SJCRH30 (cell line): Measurements from ENCODE around the gene MMP8. TPM values are rescaled to one million over a fixed set of nuclear protein-coding genes. Genes with fewer than 3 reads are reported as not detected.
A peak's percentile ranks its signal among the peaks of the same experiment; 100 is the strongest.
"Not testable (repeated sequence)": the region's sequence is repeated elsewhere in the genome, so short reads cannot be mapped to it uniquely, and the experiment has no call there.

Source experiments
- DNase-seq, 2 experiments: peaks; one replicate each; pipeline ENCODE4 v3.0.0-alpha.2; 2015 to 2020
- H3K27ac ChIP-seq: fragments of 250-450 bp; sonication (Bioruptor Pico); 2 replicates; pipeline ENCODE4 v1.5.1; 2020; ENCODE audit warnings: mild to moderate bottlenecking, moderate library complexity
- H3K27me3 ChIP-seq: fragments of 250-450 bp; sonication (Bioruptor Pico); 2 replicates; pipeline ENCODE4 v1.5.1; 2020; ENCODE audit warnings: mild to moderate bottlenecking, moderate library complexity
- H3K36me3 ChIP-seq: fragments of 250-450 bp; sonication (Bioruptor Pico); 2 replicates; pipeline ENCODE4 v1.5.1; 2020; ENCODE audit warnings: mild to moderate bottlenecking, moderate library complexity
- H3K4me1 ChIP-seq: fragments of 250-450 bp; sonication (Bioruptor Pico); 2 replicates; pipeline ENCODE4 v1.5.1; 2020; ENCODE audit warnings: mild to moderate bottlenecking, moderate library complexity
- H3K4me3 ChIP-seq: fragments of 250-450 bp; sonication (Bioruptor Pico); 2 replicates; pipeline ENCODE4 v1.5.1; 2020; ENCODE audit warnings: mild to moderate bottlenecking, moderate library complexity
- H3K9me3 ChIP-seq: fragments of 250-450 bp; sonication (Bioruptor Pico); replicated peaks from 2 replicates; pipeline ENCODE4 v1.5.1; 2020; ENCODE audit warnings: mild to moderate bottlenecking, moderate library complexity
- total RNA-seq: library from RNA; depleted of rRNA; stranded (reverse); fragments of >200 nt; shearing (Covaris generic); gene quantifications from 2 replicates; pipeline ENCODE4 v1.2.3, GENCODE V29; 2014

Gene MMP8
- total RNA-seq, 1 experiment from 2014 or later = not detected

DNA sequence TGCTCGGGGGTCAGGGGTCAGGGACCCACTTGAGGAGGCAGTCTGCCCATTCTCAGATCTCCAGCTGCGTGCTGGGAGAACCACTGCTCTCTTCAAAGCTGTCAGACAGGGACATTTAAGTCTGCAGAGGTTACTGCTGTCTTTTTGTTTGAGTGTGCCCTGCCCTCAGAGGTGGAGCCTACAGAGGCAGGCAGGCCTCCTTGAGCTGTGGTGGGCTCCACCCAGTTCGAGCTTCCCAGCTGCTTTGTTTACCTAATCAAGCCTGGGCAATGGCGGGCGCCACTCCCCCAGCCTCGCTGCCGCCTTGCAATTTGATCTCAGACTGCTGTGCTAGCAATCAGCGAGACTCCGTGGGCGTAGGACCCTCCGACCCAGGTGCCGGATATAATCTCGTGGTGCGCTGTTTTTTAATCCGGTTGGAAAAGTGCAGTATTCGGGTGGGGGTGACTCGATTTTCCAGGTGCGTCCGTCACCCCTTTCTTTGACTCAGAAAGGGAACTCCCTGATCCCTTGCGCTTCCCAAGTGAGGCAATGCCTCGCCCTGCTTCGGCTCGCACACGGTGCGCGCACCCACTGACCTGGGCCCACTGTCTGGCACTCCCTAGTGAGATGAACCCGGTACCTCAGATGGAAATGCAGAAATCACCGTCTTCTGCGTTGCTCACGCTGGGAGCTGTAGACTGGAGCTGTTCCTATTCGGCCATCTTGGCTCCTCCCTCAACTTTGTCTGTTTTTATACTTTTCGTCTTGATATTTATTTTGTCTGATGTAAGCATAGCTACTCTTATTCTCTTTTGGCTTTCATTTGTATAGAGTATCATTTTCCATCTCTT is 22.2 kb upstream of the MMP8 start:
- Histone ChIP-seq H3K27ac (peak overlapping the region; percentile 43), H3K4me3 (peak overlapping the region; percentile 59)
- not testable (repeated sequence) for H3K4me1 ChIP-seq, H3K36me3 ChIP-seq, H3K9me3 ChIP-seq, H3K27me3 ChIP-seq
- DNase-seq = peak; percentile 10 to 27

GRCh38 chr11:102734650-102735049 is 9.9 kb upstream of the MMP8 start:
- Histone ChIP-seq H3K9me3 (no peaks in the 10 kb centered on the region), H3K4me3 (no peak overlapping the region), H3K27ac (no peak overlapping the region), H3K27me3 (no peaks in the 10 kb centered on the region), H3K36me3 (no peaks in the 10 kb centered on the region), H3K4me1 (no peaks in the 10 kb centered on the region)
- DNase-seq = no peak

DNA sequence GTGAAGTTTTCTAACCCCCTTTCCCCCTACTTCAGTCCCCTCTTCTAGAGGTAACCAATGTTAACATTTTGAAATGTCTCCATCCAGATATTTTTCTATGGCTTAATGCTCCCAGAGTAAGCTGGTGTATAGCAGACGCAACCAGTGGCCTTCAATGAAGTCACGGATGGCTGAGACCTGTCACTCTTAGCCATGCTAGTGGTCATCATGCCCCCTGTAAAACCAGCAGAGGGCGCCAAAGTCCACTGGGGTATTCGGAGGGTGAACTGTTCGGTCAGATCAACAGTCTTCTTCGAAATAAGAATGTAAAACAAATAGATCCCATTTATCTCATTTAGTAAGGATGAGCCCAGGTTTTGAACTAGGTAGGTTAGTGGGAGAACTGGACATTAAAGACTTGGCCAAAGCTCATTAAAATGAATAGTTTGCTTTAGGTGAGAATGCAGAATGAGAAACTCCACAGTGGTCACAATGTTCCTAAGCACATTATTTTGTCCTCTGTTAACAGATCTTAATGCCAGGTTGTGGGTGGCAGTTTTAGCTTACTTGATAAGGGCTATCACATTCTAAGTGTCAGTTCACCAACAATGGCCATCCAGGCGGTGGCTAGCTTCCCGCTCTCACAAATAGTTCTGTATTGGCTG is 8.6 kb upstream of the MMP8 start:
- H3K36me3 ChIP-seq = no peaks in the 10 kb centered on the region
- no peaks in the 10 kb centered on the region for H3K27me3 ChIP-seq
- no peaks in the 10 kb centered on the region for H3K4me1 ChIP-seq
- H3K4me3 ChIP-seq = no peak overlapping the region
- no peaks in the 10 kb centered on the region for H3K9me3 ChIP-seq
- H3K27ac ChIP-seq = no peak overlapping the region
- peak; percentile 51 to 76 for DNase-seq

- not testable (repeated sequence) for H3K9me3 ChIP-seq, H3K36me3 ChIP-seq, DNase-seq, H3K27ac ChIP-seq, H3K27me3 ChIP-seq, H3K4me3 ChIP-seq, H3K4me1 ChIP-seq
These were observed 6.2 kb upstream of the MMP8 start for GRCh38 chr11:102730944-102731343.

DNA sequence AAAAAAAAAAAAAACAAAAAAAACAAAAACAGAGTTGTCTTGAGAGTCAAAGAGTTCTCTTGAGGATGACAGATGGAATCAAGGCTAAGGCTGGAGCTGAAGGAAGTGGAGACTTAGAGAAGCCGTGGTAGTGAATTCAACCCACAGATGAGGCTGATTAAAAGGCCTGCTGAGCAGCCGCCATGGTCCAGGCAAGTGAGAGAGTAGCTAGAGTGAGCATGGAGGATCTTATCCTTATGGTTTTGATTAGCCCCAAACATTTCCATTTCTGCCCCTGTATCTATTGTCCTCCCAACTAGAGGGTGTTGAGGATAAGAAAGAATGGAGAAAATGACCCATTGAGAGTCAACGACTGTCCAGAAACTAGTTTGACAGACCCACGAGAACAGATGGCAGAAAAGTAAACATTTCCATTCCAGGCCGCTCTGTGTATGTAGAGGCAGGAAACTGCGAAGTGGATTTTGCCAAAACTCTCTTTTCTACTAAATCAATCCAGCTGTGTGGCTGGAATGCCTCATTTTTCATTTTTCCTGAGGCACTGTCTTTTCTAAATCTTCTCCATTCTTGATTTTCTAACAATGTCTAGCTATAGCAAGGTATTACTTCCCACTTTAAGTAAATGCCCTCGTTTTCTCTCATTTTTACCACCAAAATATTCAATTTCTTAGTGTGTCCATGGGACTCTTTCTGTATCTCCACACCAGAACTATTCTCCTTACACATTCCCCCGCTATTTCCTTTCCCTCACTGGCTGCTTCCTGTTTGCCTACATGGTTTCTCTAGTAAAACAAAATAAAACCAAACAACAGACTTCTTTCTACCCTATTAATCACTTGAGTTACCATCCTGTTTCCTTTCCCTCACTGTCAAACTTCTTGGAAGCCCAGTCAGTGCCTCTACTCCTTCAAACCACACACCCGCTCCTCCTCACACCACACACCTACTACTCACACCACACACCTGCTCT is 5.4 kb upstream of the MMP8 start:
- DNase-seq = peak in 1 of 2 experiments; percentile 16
- Histone ChIP-seq H3K27me3 (no peaks in the 10 kb centered on the region), H3K9me3 (no peaks in the 10 kb centered on the region), H3K36me3 (no peaks in the 10 kb centered on the region), H3K27ac (no peak overlapping the region), H3K4me3 (no peak overlapping the region), H3K4me1 (no peaks in the 10 kb centered on the region)

GRCh38 chr11:102727890-102728289 is 3.1 kb upstream of the MMP8 start:
- Histone ChIP-seq H3K36me3 (no peaks in the 10 kb centered on the region), H3K27me3 (no peaks in the 10 kb centered on the region), H3K27ac (no peak overlapping the region), H3K9me3 (no peaks in the 10 kb centered on the region), H3K4me3 (no peak overlapping the region), H3K4me1 (no peaks in the 10 kb centered on the region)
- DNase-seq = no peak

DNA sequence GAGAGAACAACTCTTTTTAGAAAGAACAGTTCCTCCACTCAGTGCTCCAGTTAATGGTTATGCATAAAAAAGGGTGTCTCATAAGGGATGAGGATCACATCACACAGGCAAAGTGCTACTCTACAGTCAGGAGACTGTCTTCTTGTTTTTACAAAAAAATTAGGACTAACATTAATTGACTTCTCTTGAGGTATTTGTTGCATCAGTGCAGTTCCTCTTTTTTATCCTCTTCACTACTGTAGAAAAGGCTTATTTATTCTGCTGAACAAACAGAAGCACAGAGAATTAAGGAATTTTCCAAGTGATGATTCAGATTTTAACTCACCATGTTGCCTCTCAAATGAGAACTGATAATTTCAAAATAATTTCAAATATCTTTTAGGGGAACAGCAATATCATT is 1.9 kb downstream of the MMP8 start:
- no peak overlapping the region for H3K4me3 ChIP-seq
- no peak overlapping the region for H3K27ac ChIP-seq
- H3K36me3 ChIP-seq = no peaks in the 10 kb centered on the region
- no peaks in the 10 kb centered on the region for H3K27me3 ChIP-seq
- no peaks in the 10 kb centered on the region for H3K9me3 ChIP-seq
- no peak for DNase-seq
- H3K4me1 ChIP-seq = no peaks in the 10 kb centered on the region

DNA sequence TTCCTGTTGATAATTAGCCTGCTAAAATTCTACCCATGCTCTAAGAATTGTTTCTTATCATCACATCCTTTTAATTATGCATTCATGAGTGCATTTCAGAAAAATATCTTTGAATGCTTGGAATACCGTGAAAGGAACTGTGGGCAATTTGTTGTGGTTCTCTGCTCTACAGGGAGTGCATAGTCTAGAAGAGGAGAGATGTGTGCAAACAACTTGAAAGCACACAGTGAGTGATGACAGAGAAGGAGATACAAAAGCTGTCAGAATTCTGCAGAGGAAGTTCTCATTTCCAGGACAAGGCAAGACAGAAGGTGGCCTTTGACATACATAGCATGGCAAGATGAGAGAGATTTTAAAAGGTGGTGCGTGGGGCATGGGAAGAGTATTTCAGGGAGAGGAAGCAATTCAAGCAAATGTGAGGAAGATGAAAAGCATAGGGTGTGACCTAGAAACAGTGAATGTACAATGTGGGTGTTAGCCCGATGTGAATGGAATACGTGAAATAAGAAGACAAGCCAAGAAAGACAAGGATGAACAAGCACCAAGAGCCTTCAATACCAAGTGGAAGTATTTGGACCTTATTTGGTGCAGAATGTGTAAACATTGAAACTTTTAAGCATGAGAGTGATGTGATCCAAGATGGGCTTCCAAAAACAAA is 5.0 kb downstream of the MMP8 start:
- H3K9me3 ChIP-seq = no peaks in the 10 kb centered on the region
- H3K4me1 ChIP-seq = no peaks in the 10 kb centered on the region
- H3K27me3 ChIP-seq = no peaks in the 10 kb centered on the region
- H3K27ac ChIP-seq = no peak overlapping the region
- DNase-seq = no peak
- H3K4me3 ChIP-seq = no peak overlapping the region
- H3K36me3 ChIP-seq = no peaks in the 10 kb centered on the region

- H3K27me3 ChIP-seq = no peaks in the 10 kb centered on the region
- no peak for DNase-seq
- no peak overlapping the region for H3K4me3 ChIP-seq
- no peaks in the 10 kb centered on the region for H3K4me1 ChIP-seq
- no peaks in the 10 kb centered on the region for H3K36me3 ChIP-seq
- H3K9me3 ChIP-seq = no peaks in the 10 kb centered on the region
- H3K27ac ChIP-seq = no peak overlapping the region
These were observed 7.5 kb downstream of the MMP8 start for GRCh38 chr11:102717280-102717679.

DNA sequence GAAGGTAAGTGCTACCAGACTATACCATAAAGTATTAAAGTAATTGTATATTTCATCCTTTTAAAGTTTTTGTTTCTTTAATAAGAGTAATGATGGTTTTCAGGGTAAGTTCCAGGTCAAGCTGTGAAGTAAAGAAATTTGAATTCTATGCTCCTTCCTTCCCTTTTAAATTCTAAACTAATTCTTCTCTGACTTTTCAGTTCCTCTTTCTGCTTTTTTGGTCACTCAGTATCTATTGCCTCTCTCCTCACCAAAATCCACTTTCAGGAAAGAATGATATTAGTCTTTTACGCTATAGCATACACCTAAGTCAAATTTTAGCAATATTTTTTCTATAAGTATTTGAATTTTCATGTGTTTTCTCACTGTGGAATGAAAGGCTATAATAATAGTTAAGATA is 8.2 kb downstream of the MMP8 start:
- no peak for DNase-seq
- no peaks in the 10 kb centered on the region for H3K36me3 ChIP-seq
- no peaks in the 10 kb centered on the region for H3K27me3 ChIP-seq
- no peaks in the 10 kb centered on the region for H3K9me3 ChIP-seq
- H3K4me1 ChIP-seq = no peaks in the 10 kb centered on the region
- no peak overlapping the region for H3K4me3 ChIP-seq
- H3K27ac ChIP-seq = no peak overlapping the region

GRCh38 chr11:102712137-102712536 is 12.6 kb downstream of the MMP8 start:
- no peaks in the 10 kb centered on the region for H3K4me1 ChIP-seq
- no peaks in the 10 kb centered on the region for H3K27me3 ChIP-seq
- H3K4me3 ChIP-seq = no peak overlapping the region
- H3K36me3 ChIP-seq = no peaks in the 10 kb centered on the region
- no peak for DNase-seq
- H3K9me3 ChIP-seq = no peaks in the 10 kb centered on the region
- no peak overlapping the region for H3K27ac ChIP-seq

DNA sequence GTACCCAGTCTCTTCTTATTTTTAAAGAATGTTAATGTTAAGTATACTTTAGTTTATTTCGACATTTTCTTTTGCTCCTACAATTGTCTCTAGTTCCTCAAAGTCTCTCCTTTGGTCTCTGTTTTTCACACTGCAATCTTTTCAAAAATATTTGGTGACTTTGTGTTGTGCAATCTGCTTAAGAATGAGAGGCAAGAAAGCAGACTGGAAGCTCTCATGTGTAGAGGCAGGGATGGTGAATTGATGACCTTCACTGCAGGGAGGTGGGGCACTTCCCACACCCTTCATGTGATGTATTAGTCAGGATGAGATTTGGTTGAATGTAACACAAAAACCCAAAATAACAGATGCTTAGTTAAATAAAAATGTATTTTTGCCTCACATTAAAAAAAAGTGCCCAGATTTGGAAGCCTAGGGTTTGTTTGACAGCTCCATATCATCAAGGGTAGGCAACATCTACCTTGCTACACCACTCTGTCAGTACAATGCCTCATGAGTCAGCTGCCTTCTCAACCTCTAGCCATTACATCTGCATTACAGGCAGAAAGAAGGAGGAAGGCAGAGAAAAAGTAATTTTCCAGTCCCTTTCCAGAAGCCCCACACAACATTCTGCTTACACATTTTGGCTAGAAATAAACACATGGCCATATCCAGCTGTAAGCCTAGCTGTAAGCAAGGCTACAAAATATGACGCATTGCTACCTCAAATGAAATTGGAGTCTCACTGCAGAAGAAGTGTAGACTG is 15.4 kb downstream of the MMP8 start:
- DNase-seq = no peak
- no peak overlapping the region for H3K27ac ChIP-seq
- H3K36me3 ChIP-seq = no peaks in the 10 kb centered on the region
- H3K27me3 ChIP-seq = no peaks in the 10 kb centered on the region
- H3K9me3 ChIP-seq = no peaks in the 10 kb centered on the region
- H3K4me1 ChIP-seq = no peaks in the 10 kb centered on the region
- H3K4me3 ChIP-seq = no peak overlapping the region

DNA sequence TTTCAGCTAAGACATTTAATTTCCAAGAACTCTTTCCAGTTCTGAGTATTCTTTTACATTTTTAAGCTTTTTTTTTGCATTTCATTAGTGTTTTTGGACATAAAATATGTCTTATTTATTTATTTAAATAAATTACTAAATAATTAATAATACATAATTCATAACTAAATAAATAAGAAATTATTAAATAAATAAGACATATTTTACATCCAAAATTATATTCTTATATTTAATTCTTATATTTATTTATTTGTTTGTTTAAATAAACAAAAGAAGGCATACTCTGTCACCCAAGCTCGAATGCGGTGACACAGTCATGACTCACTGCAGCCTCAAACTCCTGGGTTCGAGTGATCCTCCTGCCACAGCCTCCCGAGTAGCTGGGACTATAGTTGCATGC is 16.1 kb downstream of the MMP8 start:
- no peak for DNase-seq

DNA sequence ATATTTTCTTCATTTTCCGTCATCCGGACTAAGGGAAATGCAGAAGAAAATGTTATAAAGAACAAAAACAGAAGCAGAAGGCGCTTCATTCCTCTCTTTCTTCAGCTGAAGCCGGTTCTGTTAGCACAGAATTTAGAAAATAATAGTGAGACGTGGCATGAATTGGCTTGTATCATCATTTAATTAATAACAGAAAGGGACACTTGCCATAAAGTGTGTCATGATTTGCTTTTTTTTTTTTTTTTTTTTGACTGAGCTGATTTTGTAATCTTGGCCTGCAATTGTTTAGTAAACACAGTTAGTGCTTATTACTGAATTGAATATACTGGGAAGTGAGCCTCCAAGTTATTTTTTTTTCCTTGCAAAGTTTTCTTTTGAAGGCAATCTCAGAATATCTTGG is 19.1 kb downstream of the MMP8 start, which contains the start of gene MMP27:
TSS of gene MMP27 (minus strand) at position 144 of the 400 bp plus-strand sequence. CDS start at position 89, 55 bp downstream.
- no peak within 1 kb of the TSS for H3K27ac ChIP-seq
- H3K9me3 ChIP-seq = no peaks in the 10 kb centered on the region
- no peaks in the 10 kb centered on the region for H3K36me3 ChIP-seq
- DNase-seq = no peak
- no peaks in the 10 kb centered on the region for H3K4me1 ChIP-seq
- H3K27me3 ChIP-seq = no peaks in the 10 kb centered on the region
- H3K4me3 ChIP-seq = no peak within 1 kb of the TSS

More for the DNA sequence above, 16.1 kb downstream of the MMP8 start:
- no peaks in the 10 kb centered on the region for H3K4me1 ChIP-seq
- no peak overlapping the region for H3K4me3 ChIP-seq
- H3K36me3 ChIP-seq = no peaks in the 10 kb centered on the region
- no peaks in the 10 kb centered on the region for H3K9me3 ChIP-seq
- H3K27ac ChIP-seq = no peak overlapping the region
- H3K27me3 ChIP-seq = no peaks in the 10 kb centered on the region
